Measurements from ENCODE around the gene HBM. TPM values are rescaled to one million over a fixed set of nuclear protein-coding genes. Genes with fewer than 3 reads are reported as not detected.
"Not testable (repeated sequence)": the region's sequence is repeated elsewhere in the genome, so short reads cannot be mapped to it uniquely, and the experiment has no call there.

Gene HBM
- total RNA-seq, 1 donor from 2014 or later: not detected

- DNase-seq (ENCODE audit: low spot score): no peak
These were observed 3.2 kb downstream of the HBM start for GRCh38 chr16:169014-169413.

- DNase-seq (ENCODE audit: low spot score): peak; percentile 15
These were observed 4.3 kb downstream of the HBM start for GRCh38 chr16:170088-170507.

- DNase-seq (ENCODE audit: low spot score): no peak
These were observed 5.0 kb downstream of the HBM start for GRCh38 chr16:170788-171187.

- not testable (repeated sequence) for DNase-seq (ENCODE audit: low spot score)
These were observed 6.7 kb downstream of the HBM start, which contains the start of gene HBA2 for GRCh38 chr16:172374-172941. Gene HBA2 (plus strand): TSS chr16:172876. CDS start chr16:172913, 37 bp downstream.

GRCh38 chr16:173211-173854 lies 7.6 kb downstream of the HBM start:
- DNase-seq (ENCODE audit: low spot score): not testable (repeated sequence)

GRCh38 chr16:173928-174769 lies 8.4 kb downstream of the HBM start:
- not testable (repeated sequence) for DNase-seq (ENCODE audit: low spot score)

GRCh38 chr16:175011-175949 lies 9.5 kb downstream of the HBM start:
- DNase-seq (ENCODE audit: low spot score): no peak

GRCh38 chr16:176006-176405 lies 10.2 kb downstream of the HBM start:
- DNase-seq (ENCODE audit: low spot score): not testable (repeated sequence)

GRCh38 chr16:176477-177382 lies 11.0 kb downstream of the HBM start, which contains the start of gene HBA1:
Gene HBA1 (plus strand): TSS chr16:176680. CDS start chr16:176717, 37 bp downstream.
- DNase-seq (ENCODE audit: low spot score): not testable (repeated sequence)

- DNase-seq (ENCODE audit: low spot score): no peak
These were observed 11.6 kb downstream of the HBM start for GRCh38 chr16:177394-177822.

- DNase-seq (ENCODE audit: low spot score): no peak
These were observed 12.3 kb downstream of the HBM start for GRCh38 chr16:177981-178667.

GRCh38 chr16:178668-179015 lies 12.9 kb downstream of the HBM start:
- no peak for DNase-seq (ENCODE audit: low spot score)

- DNase-seq (ENCODE audit: low spot score): no peak
These were observed 13.7 kb downstream of the HBM start for GRCh38 chr16:179211-180092.

- no peak for DNase-seq (ENCODE audit: low spot score)
These were observed 14.4 kb downstream of the HBM start, which contains the start of gene HBQ1 for GRCh38 chr16:180101-180675. Gene HBQ1 (plus strand): TSS chr16:180459. CDS start chr16:180487, 28 bp downstream.

GRCh38 chr16:180681-181564 lies 15.1 kb downstream of the HBM start:
- no peak for DNase-seq (ENCODE audit: low spot score)

GRCh38 chr16:181565-182021 lies 15.8 kb downstream of the HBM start:
- peak; percentile 64 for DNase-seq (ENCODE audit: low spot score)

GRCh38 chr16:183005-183404 lies 17.2 kb downstream of the HBM start:
- no peak for DNase-seq (ENCODE audit: low spot score)

Data from mucosa of gallbladder (tissue), 1 donor.